HG03460 (cell line): ENCODE results near the gene TECR.
"Not testable (repeated sequence)": the region's sequence is repeated elsewhere in the genome, so short reads cannot be mapped to it uniquely, and the experiment has no call there.

Experiments
- ATAC-seq: cut with Tn5 transposase; IDR thresholded peaks from one replicate; pipeline ENCODE4 v1.9.1; 2021; ENCODE audit not compliant: unreplicated experiment

The TECR gene

GRCh38 chr19:14580623-14581237 lies 51.3 kb downstream of the TECR start:
- ATAC-seq, result no peak

- no peak for ATAC-seq
Measured at GRCh38 chr19:14582894-14583340, 53.5 kb downstream of the TECR start, which contains the start of gene CLEC17A. Gene CLEC17A (plus strand): TSS chr19:14583084. CDS start chr19:14583161, 77 bp downstream.

DNA sequence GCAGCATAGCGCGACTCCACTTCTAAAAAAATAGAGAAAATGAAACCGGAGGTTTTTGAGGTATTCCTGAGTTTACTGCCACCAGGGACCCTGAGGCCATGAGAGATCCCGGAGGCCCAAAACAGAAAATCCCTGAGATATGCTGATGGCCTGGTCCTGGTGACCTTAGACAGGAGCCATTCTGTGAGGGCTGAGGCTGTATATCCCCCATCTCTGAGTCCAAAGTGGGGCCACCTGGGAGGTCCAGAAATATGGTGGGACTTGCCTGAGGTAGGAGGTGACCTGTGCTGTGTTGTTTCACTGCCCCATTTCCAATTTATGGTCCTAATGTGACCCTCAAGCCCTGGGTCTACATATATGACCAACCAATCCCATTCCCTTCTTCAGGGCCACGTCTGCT lies 55.0 kb downstream of the TECR start:
- ATAC-seq, result not testable (repeated sequence)

GRCh38 chr19:14585187-14585586 lies 55.8 kb downstream of the TECR start:
- not testable (repeated sequence) for ATAC-seq

DNA sequence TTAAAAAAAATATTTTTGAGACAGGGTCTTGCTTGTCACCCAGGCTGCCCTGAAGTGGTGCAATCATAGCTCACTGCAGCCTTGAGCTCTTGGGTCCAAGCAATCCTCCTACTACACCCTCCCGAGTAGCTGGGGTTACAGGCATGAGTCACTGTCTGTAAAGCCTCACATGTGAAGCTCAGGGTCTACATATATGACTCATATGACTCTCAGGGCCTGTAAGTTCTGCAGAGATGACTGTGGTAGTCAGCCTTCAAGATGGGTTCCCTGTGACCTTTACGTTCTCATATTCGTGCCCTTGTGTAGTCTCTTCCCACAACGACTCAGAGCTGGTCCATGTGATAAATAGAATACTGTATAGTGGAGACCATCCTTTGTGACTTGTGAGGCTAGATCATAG lies 60.0 kb downstream of the TECR start:
- ATAC-seq, result not testable (repeated sequence)

DNA sequence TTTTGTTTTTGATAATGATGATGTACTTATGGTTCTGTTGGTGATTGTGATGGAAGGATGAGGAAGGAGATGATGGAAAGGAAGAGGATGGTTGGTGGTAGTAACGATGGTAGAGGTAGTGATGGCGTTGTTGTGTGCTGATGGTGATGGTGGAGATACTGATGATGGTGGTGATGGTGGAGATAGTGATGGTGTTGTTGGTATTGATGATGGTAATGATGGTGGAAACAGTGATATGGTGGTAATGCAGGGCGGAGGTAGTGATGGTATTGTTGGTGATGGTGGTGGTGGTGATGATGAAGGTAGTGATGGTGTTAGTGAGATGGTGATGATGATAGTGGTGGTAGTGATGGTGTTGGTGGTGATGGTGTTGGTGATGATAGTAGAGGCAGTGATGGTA lies 66.2 kb downstream of the TECR start:
- ATAC-seq, result no peak

DNA sequence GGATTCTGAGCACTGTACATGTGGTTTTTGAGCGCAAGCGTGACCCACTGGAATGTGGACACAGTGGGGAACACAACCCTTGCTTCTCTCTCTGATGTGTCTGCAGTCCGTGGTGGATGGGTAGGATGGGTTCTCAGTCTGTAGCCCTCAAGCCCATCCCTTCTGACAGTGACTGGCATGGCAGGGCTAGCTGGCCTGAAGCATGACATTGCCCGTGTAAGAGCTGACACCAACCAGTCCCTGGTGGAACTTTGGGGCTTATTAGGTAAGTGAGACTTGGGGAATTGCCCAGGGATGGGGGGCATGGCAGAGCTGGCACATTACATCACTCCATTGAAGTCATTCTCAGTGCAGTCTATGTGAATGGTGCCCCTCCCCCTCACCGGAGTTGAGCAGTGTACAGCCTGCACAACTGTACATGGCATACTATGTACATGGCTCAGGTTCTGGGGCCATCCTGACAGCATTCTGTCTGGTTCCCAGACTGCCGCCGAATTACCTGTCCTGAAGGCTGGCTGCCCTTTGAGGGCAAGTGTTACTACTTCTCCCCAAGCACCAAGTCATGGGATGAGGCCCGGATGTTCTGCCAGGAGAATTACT lies 70.3 kb downstream of the TECR start:
- ATAC-seq, result no peak

DNA sequence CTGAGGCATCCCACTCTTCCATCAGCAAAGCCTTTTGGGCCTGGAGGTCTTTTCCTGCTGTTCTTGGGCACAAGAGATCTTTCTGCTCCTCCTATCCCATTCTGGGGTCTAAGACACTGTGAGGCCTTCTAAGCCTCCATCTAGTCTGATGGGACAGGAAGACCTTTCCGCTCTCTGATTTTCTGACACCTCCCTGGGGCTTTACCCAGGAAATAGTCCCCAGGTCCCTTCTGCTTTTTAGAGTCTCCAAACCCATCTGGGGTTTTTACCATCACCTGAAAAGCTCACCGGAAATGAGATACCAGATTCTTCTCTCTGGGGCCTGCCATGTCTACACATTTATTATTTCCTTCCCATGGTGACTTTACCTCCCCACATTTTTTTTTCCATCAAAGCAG lies 74.6 kb downstream of the TECR start:
- no peak for ATAC-seq

DNA sequence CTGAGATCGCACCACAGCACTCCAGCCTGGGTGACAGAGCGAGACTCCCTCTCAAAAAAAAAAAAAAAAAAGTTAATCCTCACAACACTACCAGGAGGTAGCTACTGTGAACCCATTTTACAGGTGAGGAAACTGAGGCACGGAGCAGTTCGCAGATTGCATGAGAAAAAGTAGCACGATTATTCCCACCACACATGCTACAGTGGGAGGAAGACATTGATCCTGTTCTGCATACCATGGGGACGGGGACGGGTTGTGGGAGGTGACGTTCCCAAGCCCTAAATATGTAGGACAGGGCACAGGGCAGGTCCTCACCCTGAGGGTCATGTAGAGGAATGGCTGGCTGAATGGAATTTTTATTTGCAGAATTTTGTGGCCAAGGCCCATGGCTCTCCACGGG lies 77.2 kb downstream of the TECR start:
- no peak for ATAC-seq

DNA sequence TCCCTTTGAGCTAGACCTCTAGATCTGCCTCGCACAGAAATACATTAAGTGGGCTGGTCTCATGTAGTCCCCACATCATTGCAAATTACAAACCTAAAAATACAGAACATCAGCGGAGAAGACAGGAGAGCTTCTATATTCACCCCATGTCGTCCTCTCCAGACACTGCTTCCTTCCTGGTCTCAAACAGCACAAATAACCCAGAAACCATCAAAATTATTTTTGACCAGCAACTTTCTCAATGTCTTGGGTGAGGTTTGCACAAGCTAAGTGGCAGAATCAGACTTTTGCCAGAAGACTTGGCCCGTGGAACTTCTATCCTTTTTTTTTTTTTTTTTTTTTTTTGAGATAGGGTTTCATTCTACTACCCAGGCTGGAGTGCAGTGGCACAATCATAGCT lies 81.7 kb downstream of the TECR start:
- no peak for ATAC-seq

- not testable (repeated sequence) for ATAC-seq
Measured at GRCh38 chr19:14612242-14612641, 82.8 kb downstream of the TECR start.

- ATAC-seq, result no peak
Measured at GRCh38 chr19:14612657-14613056, 83.3 kb downstream of the TECR start.

- not testable (repeated sequence) for ATAC-seq
Measured at GRCh38 chr19:14613399-14614098, 84.2 kb downstream of the TECR start.

GRCh38 chr19:14614099-14614412 lies 84.7 kb downstream of the TECR start:
- no peak for ATAC-seq
